Measurements from ENCODE around the gene AMOTL1.
"Not testable (repeated sequence)": the region's sequence is repeated elsewhere in the genome, so short reads cannot be mapped to it uniquely, and the experiment has no call there.

The AMOTL1 gene

GRCh38 chr11:94884376-94884775 is 116.2 kb downstream of the AMOTL1 start:
- no peak for DNase-seq

- DNase-seq: no peak
These were observed 117.0 kb downstream of the AMOTL1 start for GRCh38 chr11:94885133-94885532.

DNA sequence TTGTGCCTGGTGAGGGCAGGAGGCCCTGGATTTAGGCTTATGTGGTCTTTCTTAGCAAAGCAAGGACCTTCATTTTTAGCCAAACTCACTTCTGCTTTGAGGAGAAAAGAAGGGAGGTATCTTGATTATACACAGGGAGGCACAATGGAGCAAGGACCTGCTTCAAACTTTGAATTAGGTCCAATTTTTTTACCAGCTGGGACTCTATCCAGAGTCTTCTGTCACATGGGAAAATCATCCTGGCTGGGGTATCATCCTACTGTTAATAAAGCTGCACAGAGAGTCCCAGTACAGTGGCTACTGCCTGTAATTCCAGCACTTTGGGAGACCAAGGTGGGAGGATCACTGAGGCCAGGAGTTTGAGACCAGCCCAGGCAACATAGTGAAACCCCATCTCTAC is 117.4 kb downstream of the AMOTL1 start:
- no peak for DNase-seq

DNA sequence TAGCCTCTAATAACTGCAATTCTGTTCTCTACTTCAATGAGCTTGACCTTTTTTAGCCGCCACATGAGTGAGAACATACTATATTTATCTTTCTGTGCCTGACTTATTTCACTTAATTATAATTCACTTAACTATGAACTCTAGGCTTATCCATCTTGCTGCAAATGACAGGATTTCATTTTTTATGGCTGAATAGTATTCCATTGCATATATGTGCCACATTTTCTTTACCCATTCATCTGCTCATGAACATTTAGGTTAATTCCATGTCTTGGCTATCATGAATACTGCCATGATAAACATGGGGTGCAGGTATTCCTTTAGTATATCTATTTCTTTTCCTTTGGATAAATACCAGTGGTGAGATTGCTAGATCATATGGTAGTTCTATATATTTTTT is 120.0 kb downstream of the AMOTL1 start:
- no peak for DNase-seq

DNA sequence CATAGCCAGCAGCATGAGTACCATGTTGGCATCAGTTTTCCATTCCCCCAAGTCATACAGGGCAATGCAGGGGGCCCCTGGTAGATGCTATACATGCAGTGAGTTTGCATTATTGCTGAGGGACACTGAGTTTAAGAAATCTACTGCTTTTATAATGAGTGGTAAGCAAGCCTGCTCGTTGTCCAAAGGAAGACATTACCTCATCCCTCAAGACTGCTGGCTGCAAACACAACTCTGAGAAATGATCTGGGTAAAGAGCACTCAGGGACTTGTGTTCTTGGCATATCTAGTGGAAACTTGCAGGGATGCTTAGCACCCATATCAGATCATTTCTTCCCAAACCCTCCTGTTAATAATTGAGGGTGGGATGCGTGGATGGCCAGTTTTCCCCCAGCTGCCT is 127.3 kb downstream of the AMOTL1 start:
- no peak for DNase-seq

- no peak for DNase-seq
These were observed 127.8 kb downstream of the AMOTL1 start for GRCh38 chr11:94895971-94896370.

DNA sequence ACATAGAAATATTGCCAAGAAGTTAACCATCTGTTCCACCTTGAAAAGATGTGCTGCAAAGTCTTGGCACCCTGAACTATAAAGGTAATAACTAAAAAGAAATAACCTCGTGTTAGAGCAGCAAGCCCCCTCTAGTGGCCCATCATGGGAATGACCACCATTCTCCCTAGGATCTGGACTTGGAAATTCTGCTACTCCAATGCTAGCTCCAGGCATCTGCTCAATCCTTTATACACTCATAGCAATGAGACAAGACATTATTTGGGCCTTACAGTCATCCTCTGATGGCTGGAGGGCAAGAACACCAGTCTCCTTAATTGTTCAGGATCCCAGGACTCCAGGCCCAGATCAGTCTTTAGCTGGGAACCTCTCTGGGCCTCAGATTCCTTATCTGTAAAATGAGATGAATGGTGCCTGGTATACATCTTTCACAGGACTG is 129.2 kb downstream of the AMOTL1 start:
- DNase-seq: peak in 1 of 4 experiments; percentile 15

DNA sequence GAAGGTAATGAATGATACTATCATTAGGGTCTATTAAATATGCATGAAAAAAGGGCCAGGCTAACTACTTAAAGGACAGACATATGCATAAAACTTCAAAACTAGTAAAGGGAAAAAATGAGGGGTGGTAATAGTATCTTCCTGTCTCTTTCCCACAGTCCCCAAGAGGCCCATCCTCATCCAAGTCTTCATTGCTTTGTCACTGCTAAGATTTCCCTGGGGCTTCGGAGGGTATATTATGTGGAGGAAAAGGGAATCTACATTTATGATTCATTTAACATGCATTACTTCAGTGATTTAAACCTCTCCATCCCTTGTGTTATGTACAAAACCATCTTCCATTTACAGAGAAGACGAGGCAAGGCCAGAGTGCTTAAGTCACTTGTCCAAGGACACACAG is 139.1 kb downstream of the AMOTL1 start:
- DNase-seq: no peak

DNA sequence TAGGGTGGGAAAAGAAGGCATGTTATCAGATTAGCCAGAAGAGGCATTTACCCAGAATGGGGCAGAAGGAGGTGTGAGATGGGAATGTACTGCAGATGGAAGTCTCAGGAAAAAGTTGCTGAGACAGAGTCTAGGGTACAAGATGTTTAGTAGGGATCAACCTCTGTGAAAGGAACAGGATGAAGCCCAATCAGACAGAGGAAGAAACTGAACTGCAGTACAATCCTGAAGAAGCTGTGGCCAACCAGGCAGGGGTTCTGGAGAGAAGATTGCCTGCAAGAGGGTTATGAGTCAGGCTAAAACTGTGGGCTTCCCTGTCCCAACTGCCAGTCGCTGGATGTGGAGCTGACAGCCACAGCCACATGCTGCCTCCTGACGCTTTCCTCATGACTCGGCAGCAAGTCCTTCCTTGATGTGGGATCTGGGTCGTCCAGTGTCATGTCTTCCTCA is 141.2 kb downstream of the AMOTL1 start:
- DNase-seq: no peak

DNA sequence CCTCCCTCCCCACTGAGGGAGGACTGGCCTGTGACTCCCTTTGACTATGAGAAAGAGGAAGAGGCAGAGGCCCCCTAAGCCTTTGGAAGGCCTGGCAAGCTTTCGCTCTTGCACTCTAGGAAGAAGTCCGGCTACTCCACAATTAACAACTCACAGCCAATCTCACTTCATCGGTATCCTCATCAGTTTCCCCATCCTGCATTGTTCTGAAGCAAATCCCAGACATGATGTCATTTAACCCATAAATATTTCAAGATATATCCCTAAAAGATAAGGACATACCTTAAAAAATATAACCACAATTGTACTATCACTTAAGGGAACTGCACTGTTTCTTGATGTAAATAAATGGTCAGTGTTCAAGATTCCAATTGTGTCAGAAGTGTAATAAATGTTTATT is 142.1 kb downstream of the AMOTL1 start:
- DNase-seq: no peak

DNA sequence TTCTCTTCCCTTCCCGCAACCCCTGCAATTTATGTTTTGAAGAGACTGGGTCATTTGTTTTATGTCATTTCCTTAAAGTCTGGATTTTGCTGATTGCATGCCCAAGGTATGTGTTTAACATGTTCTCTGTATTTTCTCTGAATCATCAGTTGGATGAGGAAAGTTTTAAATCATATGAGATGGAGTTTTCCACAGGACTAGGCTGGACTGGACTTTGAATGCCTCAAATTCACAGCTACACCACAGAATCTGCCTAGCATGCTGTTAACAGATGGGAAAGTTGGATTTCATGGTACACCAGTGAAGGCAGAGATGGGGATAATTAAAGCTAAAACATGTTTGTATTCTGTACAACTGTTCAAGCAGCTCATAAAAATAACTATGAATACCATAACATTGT is 142.6 kb downstream of the AMOTL1 start:
- no peak for DNase-seq

- no peak for DNase-seq
These were observed 144.7 kb downstream of the AMOTL1 start for GRCh38 chr11:94912806-94913205.

GRCh38 chr11:94913718-94914394 is 145.7 kb downstream of the AMOTL1 start:
- not testable (repeated sequence) for DNase-seq

GRCh38 chr11:94920311-94920710 is 152.2 kb downstream of the AMOTL1 start:
- DNase-seq: no peak

- no peak for DNase-seq
These were observed 154.3 kb downstream of the AMOTL1 start for GRCh38 chr11:94922321-94923003.

DNA sequence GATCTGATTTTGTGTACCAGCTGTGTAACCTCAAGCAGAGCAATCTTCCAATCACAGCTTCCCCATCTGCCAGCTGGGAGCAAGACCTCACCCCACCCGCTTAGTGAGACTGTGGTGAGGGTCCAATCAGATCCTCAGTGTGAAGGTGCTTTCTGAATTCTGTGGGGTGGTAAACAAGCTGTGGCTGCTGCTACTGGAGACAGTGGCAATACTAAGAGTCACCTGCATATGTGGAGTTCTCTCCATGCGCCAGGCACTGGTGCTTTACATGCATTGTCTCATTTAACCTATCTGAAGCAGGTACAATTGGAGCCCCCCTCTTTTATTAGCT is 154.8 kb downstream of the AMOTL1 start:
- DNase-seq: no peak

GRCh38 chr11:94924171-94924572 is 156.0 kb downstream of the AMOTL1 start:
- DNase-seq: no peak

GRCh38 chr11:94924612-94925011 is 156.5 kb downstream of the AMOTL1 start:
- peak in 1 of 4 experiments; percentile 19 for DNase-seq

DNA sequence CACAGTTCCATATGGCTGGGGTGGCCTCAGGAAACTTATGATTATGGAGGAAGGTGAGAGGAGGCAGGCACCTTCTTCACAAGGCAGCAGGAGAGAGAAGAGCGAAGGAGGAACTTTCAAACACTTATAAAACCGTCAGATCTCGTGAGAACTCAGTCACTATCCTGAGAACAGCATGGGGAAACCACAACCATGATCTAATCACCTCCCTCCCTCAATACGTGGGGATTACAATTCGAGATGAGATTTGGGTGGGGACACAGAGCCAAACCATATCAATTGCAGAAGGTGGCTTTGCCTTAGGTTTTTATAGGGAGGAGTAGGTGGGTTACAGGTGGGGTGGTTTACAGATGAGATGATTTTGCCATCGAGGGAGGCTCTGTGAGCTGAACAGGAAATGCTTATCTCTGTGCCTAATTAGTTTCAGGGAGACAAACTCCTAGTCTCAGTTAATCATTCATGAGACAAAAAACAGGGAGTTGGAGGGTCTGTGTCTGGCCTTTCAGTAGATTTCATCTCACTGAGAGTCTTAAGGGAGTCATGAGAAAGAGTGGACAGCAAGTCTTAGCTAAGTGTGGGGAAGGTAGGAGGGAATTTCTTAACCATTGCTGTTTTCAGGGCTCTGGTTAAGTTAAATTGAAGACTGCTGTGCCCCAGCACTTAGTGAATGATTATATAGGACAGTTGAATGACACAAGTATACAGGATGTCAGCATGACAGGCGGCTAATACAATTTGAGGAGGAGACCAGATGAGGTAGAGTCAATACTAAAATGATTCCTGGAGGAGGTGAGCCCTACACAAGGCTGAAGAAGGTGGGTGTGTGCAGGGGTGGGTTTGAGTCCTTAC is 157.5 kb downstream of the AMOTL1 start:
- DNase-seq: no peak

- DNase-seq: no peak
These were observed 158.1 kb downstream of the AMOTL1 start for GRCh38 chr11:94926271-94926625.

Data from activated CD4-positive, CD25-positive, alpha-beta regulatory T cell (primary cell).